GM21515 (cell line): ENCODE data around the gene POMP.
"Not testable (repeated sequence)": the region's sequence is repeated elsewhere in the genome, so short reads cannot be mapped to it uniquely, and the experiment has no call there.

ENCODE experiments used
- ATAC-seq: cut with Tn5 transposase; IDR thresholded peaks from one replicate; pipeline ENCODE4 v1.9.1; 2021; ENCODE audit not compliant: unreplicated experiment

Gene POMP

GRCh38 chr13:28693605-28694491, 34.9 kb downstream of the POMP start:
- not testable (repeated sequence) for ATAC-seq

- no peak for ATAC-seq
Observed at GRCh38 chr13:28697441-28697840, 38.5 kb downstream of the POMP start.

GRCh38 chr13:28699246-28699645, 40.3 kb downstream of the POMP start:
- ATAC-seq: no peak

GRCh38 chr13:28704282-28704681, 45.4 kb downstream of the POMP start:
- no peak for ATAC-seq

GRCh38 chr13:28704919-28705318, 46.0 kb downstream of the POMP start:
- no peak for ATAC-seq

- ATAC-seq: no peak
Observed at GRCh38 chr13:28705461-28706083, 46.6 kb downstream of the POMP start.

GRCh38 chr13:28707629-28708427, 48.9 kb downstream of the POMP start:
- ATAC-seq: peak; percentile 94

GRCh38 chr13:28710161-28710560, 51.2 kb downstream of the POMP start:
- ATAC-seq: no peak

- ATAC-seq: no peak
Observed at GRCh38 chr13:28714651-28715050, 55.7 kb downstream of the POMP start.

- no peak for ATAC-seq
Observed at GRCh38 chr13:28716511-28716910, 57.6 kb downstream of the POMP start.

- ATAC-seq: no peak
Observed at GRCh38 chr13:28717170-28717569, 58.2 kb downstream of the POMP start.

- ATAC-seq: no peak
Observed at GRCh38 chr13:28718196-28718542, 59.2 kb downstream of the POMP start.

- peak; percentile 99 for ATAC-seq
Observed at GRCh38 chr13:28718543-28719226, 59.8 kb downstream of the POMP start, which contains the start of gene SLC46A3. TSS of gene SLC46A3 (minus strand) at chr13:28718970. CDS start at chr13:28717998, 972 bp downstream.

- no peak for ATAC-seq
Observed at GRCh38 chr13:28719227-28720055, 60.5 kb downstream of the POMP start.

GRCh38 chr13:28723806-28724205, 64.9 kb downstream of the POMP start:
- no peak for ATAC-seq

- ATAC-seq: no peak
Observed at GRCh38 chr13:28725046-28725610, 66.2 kb downstream of the POMP start.
